Neural progenitor cell (in vitro differentiated cells): Measurements from ENCODE around the gene ATG5. TPM values are rescaled to one million over a fixed set of nuclear protein-coding genes. Genes with fewer than 3 reads are reported as not detected.

Source experiments
- DNase-seq: peaks from one replicate; pipeline ENCODE4 v3.0.0-alpha.2; 2016; ENCODE audit warnings: low spot score
- H2AFZ ChIP-seq: fragments of 200-600 bp; sonication (generic); replicated peaks from 2 replicates; pipeline ENCODE4 v1.6.1; 2016; ENCODE audit warnings: antibody characterized with exemption
- H3F3A ChIP-seq: fragments of 200-600 bp; sonication (generic); 2 replicates; pipeline ENCODE4 v1.6.1; 2016; ENCODE audit warnings: antibody characterized with exemption, low read depth
- H3K27ac ChIP-seq: fragments of 200-600 bp; sonication (generic); 2 replicates; pipeline ENCODE4 v1.5.1; 2016; ENCODE audit warnings: mild to moderate bottlenecking
- H3K27me3 ChIP-seq: fragments of 200-600 bp; sonication (generic); 2 replicates; pipeline ENCODE4 v1.6.1; 2016; ENCODE audit warnings: mild to moderate bottlenecking, moderate library complexity
- H3K36me3 ChIP-seq: fragments of 200-600 bp; sonication (generic); 2 replicates; pipeline ENCODE4 v1.5.1; 2016
- H3K4me1 ChIP-seq: fragments of 200-600 bp; sonication (generic); 2 replicates; pipeline ENCODE4 v1.6.1; 2016; ENCODE audit warnings: mixed run types
- H3K4me2 ChIP-seq: fragments of 200-600 bp; sonication (generic); 2 replicates; pipeline ENCODE4 v1.6.1; 2016
- H3K4me3 ChIP-seq: fragments of 200-600 bp; sonication (generic); 2 replicates; pipeline ENCODE4 v1.5.1; 2016
- H3K79me2 ChIP-seq: fragments of 200-600 bp; sonication (generic); 2 replicates; pipeline ENCODE4 v1.6.1; 2016; ENCODE audit warnings: low read depth
- H3K9ac ChIP-seq: fragments of 200-600 bp; sonication (generic); 2 replicates; pipeline ENCODE4 v1.6.1; 2016
- H3K9me3 ChIP-seq: fragments of 200-600 bp; sonication (generic); 2 replicates; pipeline ENCODE4 v1.5.1; 2016; ENCODE audit warnings: low read depth
- H4K20me1 ChIP-seq: fragments of 200-600 bp; sonication (generic); 2 replicates; pipeline ENCODE4 v1.6.1; 2016; ENCODE audit warnings: low read depth
- H3K27ac Mint-ChIP-seq: 3 replicates; pipeline ENCODE4 v1.8.0; 2021; ENCODE audit warnings: mixed read lengths
- H3K27me3 Mint-ChIP-seq: 2 replicates; pipeline ENCODE4 v1.8.0; 2022; ENCODE audit warnings: low read depth, mild to moderate bottlenecking, inconsistent platforms, moderate library complexity, mixed read lengths; ENCODE audit not compliant: insufficient read depth
- H3K36me3 Mint-ChIP-seq: 3 replicates; pipeline ENCODE4 v1.8.0; 2021; ENCODE audit warnings: mixed read lengths
- H3K4me1 Mint-ChIP-seq: 3 replicates; pipeline ENCODE4 v1.8.0; 2021; ENCODE audit warnings: mixed read lengths
- H3K4me3 Mint-ChIP-seq: 3 replicates; pipeline ENCODE4 v1.8.0; 2021; ENCODE audit warnings: mild to moderate bottlenecking, moderate library complexity, mixed read lengths
- H3K9me3 Mint-ChIP-seq: 3 replicates; pipeline ENCODE4 v1.8.0; 2020; ENCODE audit warnings: mixed read lengths
- CTCF ChIP-seq: fragments of 200-600 bp; sonication (generic); IDR thresholded peaks from 2 replicates; pipeline ENCODE4 v1.5.1; 2017; ENCODE audit warnings: antibody characterized with exemption, mild to moderate bottlenecking
- EZH2 ChIP-seq: fragments of 200-600 bp; sonication (generic); IDR thresholded peaks from 2 replicates; pipeline ENCODE4 v1.6.1; 2017; ENCODE audit warnings: antibody characterized with exemption, mild to moderate bottlenecking, moderate library complexity
- EZH2phosphoT487 ChIP-seq: fragments of 200-600 bp; sonication (generic); IDR thresholded peaks from 2 replicates; pipeline ENCODE4 v1.6.1; 2017; ENCODE audit warnings: antibody characterized with exemption
- total RNA-seq: library from RNA; depleted of rRNA; stranded (reverse); fragments of >200 nt; gene quantifications from 2 replicates; pipeline ENCODE4 v1.2.3, GENCODE V29; 2015; ENCODE audit warnings: low replicate concordance

Gene ATG5
- total RNA-seq, 1 donor from 2014 or later, result 45.0 TPM

- H3K79me2 ChIP-seq, result no peaks in the 10 kb centered on the region
- H3K36me3 ChIP-seq, result no peaks in the 10 kb centered on the region
- H3K27ac ChIP-seq, result no peak overlapping the region
- peak overlapping the region; percentile 79 for H2AFZ ChIP-seq
- no peak overlapping the region for H3K27ac Mint-ChIP-seq
- peak; percentile 44 for DNase-seq
- H3K4me2 ChIP-seq, result peak overlapping the region; percentile 97
- no peaks in the 10 kb centered on the region for H3K9me3 ChIP-seq
- H4K20me1 ChIP-seq, result no peaks in the 10 kb centered on the region
- H3K9me3 Mint-ChIP-seq, result no peaks in the 10 kb centered on the region
- no peak overlapping the region for H3K9ac ChIP-seq
- H3F3A ChIP-seq, result peaks cover 10% of the 10 kb centered on the region
- no peaks in the 10 kb centered on the region for H3K4me1 ChIP-seq
- peak overlapping the region; percentile 63 for H3K4me3 ChIP-seq
- peaks cover 9% of the 10 kb centered on the region for H3K4me1 Mint-ChIP-seq
- H3K27me3 Mint-ChIP-seq, result peaks cover 19% of the 10 kb centered on the region
- TF ChIP-seq CTCF (no peak), EZH2 (peak; percentile 84), EZH2phosphoT487 (peak; percentile 67)
- H3K36me3 Mint-ChIP-seq, result no peaks in the 10 kb centered on the region
- peak overlapping the region; percentile 86 for H3K4me3 Mint-ChIP-seq
- H3K27me3 ChIP-seq, result peaks cover 42% of the 10 kb centered on the region
These were observed 35.5 kb upstream of the ATG5 start for GRCh38 chr6:106360989-106361430.

- no peaks in the 10 kb centered on the region for H3K36me3 Mint-ChIP-seq
- H3K9me3 Mint-ChIP-seq, result no peaks in the 10 kb centered on the region
- no peaks in the 10 kb centered on the region for H4K20me1 ChIP-seq
- peaks cover 9% of the 10 kb centered on the region for H3K4me1 Mint-ChIP-seq
- no peak within 1 kb of the TSS for H3K9ac ChIP-seq
- H3K27ac ChIP-seq, result no peak within 1 kb of the TSS
- no peaks in the 10 kb centered on the region for H3K9me3 ChIP-seq
- DNase-seq, result peak; percentile 78
- TF ChIP-seq EZH2phosphoT487 (no peak), CTCF (peak; percentile 95), EZH2 (no peak)
- no peaks in the 10 kb centered on the region for H3K79me2 ChIP-seq
- peak within 1 kb of the TSS; percentile 79 for H2AFZ ChIP-seq
- peaks cover 10% of the 10 kb centered on the region for H3F3A ChIP-seq
- no peak within 1 kb of the TSS for H3K27ac Mint-ChIP-seq
- peak within 1 kb of the TSS; percentile 86 for H3K4me3 Mint-ChIP-seq
- peaks cover 42% of the 10 kb centered on the region for H3K27me3 ChIP-seq
- no peaks in the 10 kb centered on the region for H3K4me1 ChIP-seq
- peaks cover 19% of the 10 kb centered on the region for H3K27me3 Mint-ChIP-seq
- H3K4me2 ChIP-seq, result peak within 1 kb of the TSS; percentile 97
- no peaks in the 10 kb centered on the region for H3K36me3 ChIP-seq
- H3K4me3 ChIP-seq, result peak within 1 kb of the TSS; percentile 63
These were observed 34.9 kb upstream of the ATG5 start, which contains the start of gene CRYBG1 for GRCh38 chr6:106360410-106360988. Gene CRYBG1 (plus strand): TSS chr6:106360717. CDS start chr6:106360909, 192 bp downstream.

GRCh38 chr6:106359959-106360409 lies 34.4 kb upstream of the ATG5 start:
- Histone ChIP-seq H3K4me1 (no peaks in the 10 kb centered on the region), H3K27me3 (peaks cover 42% of the 10 kb centered on the region), H3K9ac (no peak overlapping the region), H3K36me3 (no peaks in the 10 kb centered on the region), H2AFZ (peak overlapping the region; percentile 33), H4K20me1 (no peaks in the 10 kb centered on the region), H3K4me3 (peak overlapping the region; percentile 63), H3F3A (peaks cover 10% of the 10 kb centered on the region), H3K27ac (no peak overlapping the region), H3K9me3 (no peaks in the 10 kb centered on the region), H3K79me2 (no peaks in the 10 kb centered on the region), H3K4me2 (peak overlapping the region; percentile 97)
- DNase-seq, result no peak
- H3K27ac Mint-ChIP-seq, result no peak overlapping the region
- no peaks in the 10 kb centered on the region for H3K36me3 Mint-ChIP-seq
- H3K9me3 Mint-ChIP-seq, result no peaks in the 10 kb centered on the region
- TF ChIP-seq CTCF (no peak), EZH2 (no peak), EZH2phosphoT487 (no peak)
- H3K4me1 Mint-ChIP-seq, result peaks cover 9% of the 10 kb centered on the region
- peaks cover 22% of the 10 kb centered on the region for H3K27me3 Mint-ChIP-seq
- peak overlapping the region; percentile 84 for H3K4me3 Mint-ChIP-seq
